Mononuclear cell (primary cell): ENCODE results near the gene CACNA1C. TPM values are rescaled to one million over a fixed set of nuclear protein-coding genes. Genes with fewer than 3 reads are reported as not detected.

Source experiments
- H3K27me3 ChIP-seq: 2 replicates; pipeline ENCODE4 v1.6.0; 2011; ENCODE audit warnings: low read length, control low read depth; ENCODE audit not compliant: insufficient read depth
- H3K4me1 ChIP-seq: 2 replicates; pipeline ENCODE4 v1.5.1; 2011; ENCODE audit warnings: mild to moderate bottlenecking, low read length, control low read depth; ENCODE audit not compliant: insufficient read depth
- H3K4me3 ChIP-seq: 2 replicates; pipeline ENCODE4 v1.5.1; 2011; ENCODE audit warnings: mild to moderate bottlenecking, low read length, moderate library complexity
- H3K9me3 ChIP-seq: 2 replicates; pipeline ENCODE4 v1.5.1; 2011; ENCODE audit warnings: low read depth, mild to moderate bottlenecking, control low read depth, low read length
- total RNA-seq: library from RNA; depleted of rRNA; stranded (reverse); fragments of >200 nt; gene quantifications from one replicate; pipeline ENCODE4 v1.2.3, GENCODE V29; 2012

The CACNA1C gene
- total RNA-seq, 1 donor = 0.10 TPM

DNA sequence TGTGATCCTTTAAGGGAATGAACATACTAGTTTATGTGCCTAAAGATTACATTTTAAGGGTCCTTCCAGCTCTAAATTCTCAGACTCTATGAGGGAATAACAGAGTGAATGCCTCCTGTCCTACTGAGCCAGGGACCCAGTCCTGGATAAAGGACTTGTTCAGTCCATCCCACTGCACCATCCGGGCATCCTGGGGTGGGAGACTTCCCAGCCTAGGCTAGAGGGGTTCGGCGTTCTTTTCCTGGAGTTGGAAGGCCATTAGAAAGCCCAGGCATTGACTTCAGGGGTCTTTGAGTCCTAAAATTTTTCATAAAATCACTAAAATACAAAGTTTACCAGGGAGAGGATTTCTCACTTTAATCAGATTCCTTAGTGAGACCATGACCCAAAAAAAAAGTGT, 614.1 kb downstream of the CACNA1C start:
- no peaks in the 10 kb centered on the region for H3K9me3 ChIP-seq
- no peaks in the 10 kb centered on the region for H3K27me3 ChIP-seq
- H3K4me1 ChIP-seq = no peaks in the 10 kb centered on the region
- H3K4me3 ChIP-seq = no peak overlapping the region

- Histone ChIP-seq H3K9me3 (no peaks in the 10 kb centered on the region), H3K27me3 (no peaks in the 10 kb centered on the region), H3K4me1 (no peaks in the 10 kb centered on the region), H3K4me3 (no peak overlapping the region)
These were observed 615.1 kb downstream of the CACNA1C start for GRCh38 chr12:2667716-2668440.

- no peaks in the 10 kb centered on the region for H3K27me3 ChIP-seq
- no peaks in the 10 kb centered on the region for H3K4me1 ChIP-seq
- H3K4me3 ChIP-seq = no peak overlapping the region
- H3K9me3 ChIP-seq = no peaks in the 10 kb centered on the region
These were observed 616.0 kb downstream of the CACNA1C start for GRCh38 chr12:2668816-2669215.

DNA sequence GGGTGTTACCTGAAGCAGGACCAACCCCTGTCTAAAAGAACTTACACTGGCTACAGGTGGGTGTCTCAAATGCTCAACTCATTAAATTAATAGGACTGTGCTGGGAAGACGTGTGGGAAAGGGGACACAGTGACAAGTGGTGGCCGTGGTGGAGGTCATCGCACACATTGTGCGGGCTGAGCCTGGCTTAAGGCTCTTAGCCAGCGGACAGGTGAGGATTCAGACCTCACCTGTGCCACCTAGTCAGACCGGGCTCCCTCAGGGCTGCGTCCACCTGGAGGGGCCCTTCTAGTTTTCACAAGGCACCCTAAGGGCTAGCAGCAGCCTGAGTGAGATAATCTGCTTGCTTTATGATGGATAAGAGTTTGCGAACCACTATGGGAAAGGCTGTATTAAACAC, 616.8 kb downstream of the CACNA1C start:
- H3K4me1 ChIP-seq = no peaks in the 10 kb centered on the region
- H3K9me3 ChIP-seq = no peaks in the 10 kb centered on the region
- H3K27me3 ChIP-seq = no peaks in the 10 kb centered on the region
- no peak overlapping the region for H3K4me3 ChIP-seq

GRCh38 chr12:2672863-2673262, 620.1 kb downstream of the CACNA1C start:
- Histone ChIP-seq H3K4me3 (no peak overlapping the region), H3K27me3 (no peaks in the 10 kb centered on the region), H3K9me3 (no peaks in the 10 kb centered on the region), H3K4me1 (no peaks in the 10 kb centered on the region)

- no peaks in the 10 kb centered on the region for H3K27me3 ChIP-seq
- no peak overlapping the region for H3K4me3 ChIP-seq
- no peaks in the 10 kb centered on the region for H3K9me3 ChIP-seq
- H3K4me1 ChIP-seq = no peaks in the 10 kb centered on the region
These were observed 621.4 kb downstream of the CACNA1C start for GRCh38 chr12:2673966-2674810.

GRCh38 chr12:2675776-2676175, 623.0 kb downstream of the CACNA1C start:
- H3K4me1 ChIP-seq = no peaks in the 10 kb centered on the region
- H3K27me3 ChIP-seq = no peaks in the 10 kb centered on the region
- no peak overlapping the region for H3K4me3 ChIP-seq
- no peaks in the 10 kb centered on the region for H3K9me3 ChIP-seq

DNA sequence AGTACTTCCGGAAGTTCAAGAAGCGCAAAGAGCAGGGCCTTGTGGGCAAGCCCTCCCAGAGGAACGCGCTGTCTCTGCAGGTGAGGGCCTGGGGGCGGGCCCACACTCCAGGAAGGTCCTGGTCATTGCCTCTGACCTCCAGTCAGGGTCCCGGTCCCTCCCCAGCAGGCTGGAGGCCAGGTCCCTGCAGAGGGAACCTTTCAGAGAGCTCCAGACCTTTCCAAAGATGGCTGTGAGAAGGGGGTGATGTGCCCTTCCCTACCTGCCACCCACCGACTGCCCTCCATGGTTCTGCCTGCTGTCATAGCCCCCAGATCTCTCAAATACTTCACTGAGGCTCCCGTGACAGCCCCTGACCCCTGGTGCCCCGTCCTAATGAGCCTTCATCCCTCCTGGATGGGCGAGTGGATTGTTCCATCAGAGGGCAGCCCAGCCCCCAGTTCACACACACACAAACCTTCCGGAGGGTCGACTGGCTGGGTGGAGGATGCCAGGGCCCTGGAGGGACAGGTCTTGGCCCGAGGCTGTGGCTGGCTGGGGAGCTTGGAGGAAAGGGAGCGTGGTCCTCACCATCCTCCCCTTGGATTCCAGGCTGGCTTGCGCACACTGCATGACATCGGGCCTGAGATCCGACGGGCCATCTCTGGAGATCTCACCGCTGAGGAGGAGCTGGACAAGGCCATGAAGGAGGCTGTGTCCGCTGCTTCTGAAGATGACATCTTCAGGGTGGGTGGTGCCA, 624.5 kb downstream of the CACNA1C start:
- Histone ChIP-seq H3K4me3 (no peak overlapping the region), H3K9me3 (no peaks in the 10 kb centered on the region), H3K4me1 (no peaks in the 10 kb centered on the region), H3K27me3 (no peaks in the 10 kb centered on the region)

DNA sequence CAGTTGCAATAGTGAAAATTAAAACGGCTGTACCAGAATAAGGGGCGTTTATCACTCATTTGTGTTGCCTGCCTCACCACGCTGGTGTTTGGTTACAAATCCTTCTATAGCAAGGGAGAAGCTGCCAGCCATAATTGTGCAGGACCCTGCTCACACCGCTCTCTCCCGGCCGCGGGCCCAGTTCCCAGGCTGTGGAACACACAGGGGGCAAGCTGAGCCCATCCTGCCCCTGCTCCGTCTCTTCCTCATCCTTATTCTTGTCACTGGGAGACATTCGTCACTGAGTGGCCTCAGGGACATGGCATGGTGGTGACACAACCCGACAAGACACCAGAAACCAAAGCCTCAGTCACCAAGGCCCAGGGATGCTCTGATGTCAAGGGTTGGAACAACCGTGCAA, 625.6 kb downstream of the CACNA1C start:
- Histone ChIP-seq H3K4me3 (no peak overlapping the region), H3K4me1 (no peaks in the 10 kb centered on the region), H3K9me3 (no peaks in the 10 kb centered on the region), H3K27me3 (no peaks in the 10 kb centered on the region)

GRCh38 chr12:2679068-2679815, 626.5 kb downstream of the CACNA1C start:
- no peaks in the 10 kb centered on the region for H3K27me3 ChIP-seq
- H3K4me3 ChIP-seq = no peak overlapping the region
- H3K9me3 ChIP-seq = no peaks in the 10 kb centered on the region
- no peaks in the 10 kb centered on the region for H3K4me1 ChIP-seq

- H3K4me1 ChIP-seq = no peaks in the 10 kb centered on the region
- no peaks in the 10 kb centered on the region for H3K27me3 ChIP-seq
- H3K4me3 ChIP-seq = no peak overlapping the region
- no peaks in the 10 kb centered on the region for H3K9me3 ChIP-seq
These were observed 627.3 kb downstream of the CACNA1C start for GRCh38 chr12:2679816-2680675.

DNA sequence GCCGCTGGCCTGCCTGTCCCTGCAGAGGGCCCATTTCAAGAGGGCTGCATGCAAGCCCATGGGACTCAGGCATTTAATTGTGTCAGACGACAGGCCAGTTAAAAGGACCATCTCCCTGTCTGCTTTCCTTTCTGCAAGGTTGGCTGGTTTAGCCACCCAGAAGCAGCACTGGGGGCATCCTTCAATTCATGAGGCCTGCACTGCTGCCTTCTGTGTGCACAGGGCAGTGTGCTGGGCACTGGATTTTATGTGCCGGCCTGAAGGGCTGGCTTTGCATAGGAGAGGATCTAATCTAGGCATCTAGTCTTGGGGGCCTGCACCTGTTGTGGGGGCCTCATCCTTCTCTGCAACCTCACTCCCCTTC, 627.9 kb downstream of the CACNA1C start:
- Histone ChIP-seq H3K4me3 (no peak overlapping the region), H3K27me3 (no peaks in the 10 kb centered on the region), H3K4me1 (no peaks in the 10 kb centered on the region), H3K9me3 (no peaks in the 10 kb centered on the region)

- H3K4me3 ChIP-seq = no peak overlapping the region
- H3K4me1 ChIP-seq = no peaks in the 10 kb centered on the region
- H3K9me3 ChIP-seq = no peaks in the 10 kb centered on the region
- no peaks in the 10 kb centered on the region for H3K27me3 ChIP-seq
These were observed 628.8 kb downstream of the CACNA1C start for GRCh38 chr12:2681450-2682205.
